PC-9 (cell line): ENCODE results near the gene CAMTA1. TPM values are rescaled to one million over a fixed set of nuclear protein-coding genes. Genes with fewer than 3 reads are reported as not detected.

Experiments
- BruUV-seq: library from RNA; stranded (reverse); fragments of 400-500 nt; replicated peaks from 2 replicates; lab custom pipeline; 2021; lab: Mats Ljungman, UMichigan
- CTCF ChIA-PET: fragments of 300-600 bp; sonication (Branson Sonifier 250); formaldehyde crosslinking; loops from one replicate; lab custom pipeline; 2022; ENCODE audit warnings: antibody characterized with exemption; lab: Charles Lee
- POLR2A ChIA-PET: fragments of 300-600 bp; sonication (Branson Sonifier 250); formaldehyde crosslinking; loops from one replicate; lab custom pipeline; 2022; ENCODE audit warnings: antibody characterized with exemption; ENCODE audit not compliant: unreplicated experiment; lab: Charles Lee
- DNase-seq, 2 experiments: peaks; one replicate each; pipeline versions ENCODE4 v3.0.0 to v3.0.0-alpha.2; 2015 to 2022; ENCODE audit warnings: mixed read lengths in 1 of 2
- H2AFZ ChIP-seq: fragments of 200-600 bp; sonication (generic); 2 replicates; pipeline ENCODE4 v1.8.1; 2017; ENCODE audit warnings: antibody characterized with exemption
- H3F3A ChIP-seq: fragments of 200-600 bp; sonication (generic); 2 replicates; pipeline ENCODE4 v1.8.1; 2017; ENCODE audit warnings: antibody characterized with exemption, mild to moderate bottlenecking, low read depth; ENCODE audit not compliant: insufficient read depth
- H3K27ac ChIP-seq: fragments of 200-600 bp; sonication (generic); 2 replicates; pipeline ENCODE4 v1.6.1; 2016; ENCODE audit warnings: mixed run types
- H3K27me3 ChIP-seq: fragments of 200-600 bp; sonication (generic); 2 replicates; pipeline ENCODE4 v1.6.1; 2016; ENCODE audit warnings: low read depth, mixed run types; ENCODE audit not compliant: insufficient read depth
- H3K36me3 ChIP-seq: fragments of 200-600 bp; sonication (generic); 2 replicates; pipeline ENCODE4 v1.6.1; 2016; ENCODE audit warnings: low read depth, mixed run types
- H3K4me1 ChIP-seq: fragments of 200-600 bp; sonication (generic); replicated peaks from 2 replicates; pipeline ENCODE4 v1.6.1; 2016; ENCODE audit warnings: mixed run types; ENCODE audit not compliant: insufficient read depth
- H3K4me2 ChIP-seq: fragments of 200-600 bp; sonication (generic); 2 replicates; pipeline ENCODE4 v1.6.1; 2017; ENCODE audit warnings: mixed run types
- H3K4me3 ChIP-seq: fragments of 200-600 bp; sonication (generic); 2 replicates; pipeline ENCODE4 v1.6.1; 2016; ENCODE audit warnings: mixed run types
- H3K79me2 ChIP-seq: fragments of 200-600 bp; sonication (generic); 2 replicates; pipeline ENCODE4 v1.6.1; 2017; ENCODE audit warnings: low read depth, mixed run types
- H3K9me2 ChIP-seq: fragments of 200-600 bp; sonication (generic); 2 replicates; pipeline ENCODE4 v1.8.1; 2017; ENCODE audit warnings: mild to moderate bottlenecking; ENCODE audit not compliant: insufficient read depth
- H3K9me3 ChIP-seq: fragments of 200-600 bp; sonication (generic); 2 replicates; pipeline ENCODE4 v1.8.1; 2016; ENCODE audit warnings: low read depth; ENCODE audit not compliant: insufficient read depth
- H4K20me1 ChIP-seq: fragments of 200-600 bp; sonication (generic); 2 replicates; pipeline ENCODE4 v1.8.1; 2017; ENCODE audit not compliant: insufficient read depth
- CTCF ChIP-seq: fragments of 200-600 bp; sonication (generic); conservative IDR thresholded peaks from 2 replicates; pipeline ENCODE4 v1.6.1; 2017; ENCODE audit warnings: mixed run types, antibody characterized with exemption, mild to moderate bottlenecking, moderate library complexity
- EZH2 ChIP-seq: fragments of 200-600 bp; sonication (generic); IDR thresholded peaks from 2 replicates; pipeline ENCODE4 v1.8.0; 2017; ENCODE audit warnings: antibody characterized with exemption, low read depth
- intact Hi-C: fragments of 100-400 bp; cut with micrococcal nuclease; formaldehyde crosslinking; loops from one replicate; pipeline ENCODE4 v1.10.0; 2022; ENCODE audit not compliant: unreplicated experiment
- total RNA-seq: library from RNA; stranded (reverse); gene quantifications from 2 replicates; pipeline ENCODE4 v1.2.3, GENCODE V29; 2021

Gene CAMTA1
- total RNA-seq, 1 experiment from 2014 or later: 72.3 TPM

GRCh38 chr1:7535016-7535415 lies 749.8 kb downstream of the CAMTA1 start:
- Histone ChIP-seq H4K20me1 (no peaks in the 10 kb centered on the region), H2AFZ (no peak overlapping the region), H3K36me3 (no peaks in the 10 kb centered on the region), H3F3A (no peaks in the 10 kb centered on the region), H3K27ac (no peak overlapping the region), H3K27me3 (peaks cover 68% of the 10 kb centered on the region), H3K4me1 (no peaks in the 10 kb centered on the region), H3K9me2 (no peaks in the 10 kb centered on the region), H3K4me2 (no peak overlapping the region), H3K79me2 (no peaks in the 10 kb centered on the region), H3K9me3 (no peaks in the 10 kb centered on the region), H3K4me3 (no peak overlapping the region)
- BruUV-seq: no TSS peak
- intact Hi-C loops: no loop called here
- TF ChIP-seq CTCF (no peak), EZH2 (no peak)
- ChIA-PET POLR2A (no interaction called here), CTCF (no interaction called here)
- no peak for DNase-seq

- CTCF ChIA-PET: no interaction called here
- TF ChIP-seq CTCF: no peak
- TF ChIP-seq EZH2: no peak
- no peaks in the 10 kb centered on the region for H3F3A ChIP-seq
- no peak overlapping the region for H3K4me3 ChIP-seq
- no peak overlapping the region for H3K4me2 ChIP-seq
- H4K20me1 ChIP-seq: no peaks in the 10 kb centered on the region
- H3K27ac ChIP-seq: no peak overlapping the region
- H3K36me3 ChIP-seq: no peaks in the 10 kb centered on the region
- POLR2A ChIA-PET: no interaction called here
- no peaks in the 10 kb centered on the region for H3K9me2 ChIP-seq
- no TSS peak for BruUV-seq
- H2AFZ ChIP-seq: no peak overlapping the region
- intact Hi-C loops: no loop called here
- no peak for DNase-seq
- peaks cover 67% of the 10 kb centered on the region for H3K27me3 ChIP-seq
- H3K9me3 ChIP-seq: no peaks in the 10 kb centered on the region
- no peaks in the 10 kb centered on the region for H3K79me2 ChIP-seq
- H3K4me1 ChIP-seq: no peaks in the 10 kb centered on the region
Observed at GRCh38 chr1:7535934-7536878, 751.0 kb downstream of the CAMTA1 start.

- intact Hi-C loops: no loop called here
- no peak overlapping the region for H3K4me2 ChIP-seq
- no peaks in the 10 kb centered on the region for H3K4me1 ChIP-seq
- no peak for DNase-seq
- POLR2A ChIA-PET: no interaction called here
- no peaks in the 10 kb centered on the region for H3K9me3 ChIP-seq
- H4K20me1 ChIP-seq: no peaks in the 10 kb centered on the region
- no peak overlapping the region for H3K4me3 ChIP-seq
- no peaks in the 10 kb centered on the region for H3K79me2 ChIP-seq
- H3K27me3 ChIP-seq: peaks cover 65% of the 10 kb centered on the region
- no peaks in the 10 kb centered on the region for H3F3A ChIP-seq
- BruUV-seq: no TSS peak
- H3K9me2 ChIP-seq: no peaks in the 10 kb centered on the region
- no peak overlapping the region for H3K27ac ChIP-seq
- H2AFZ ChIP-seq: no peak overlapping the region
- H3K36me3 ChIP-seq: no peaks in the 10 kb centered on the region
- no peak for TF ChIP-seq EZH2
- no peak for TF ChIP-seq CTCF
- CTCF ChIA-PET: no interaction called here
Observed at GRCh38 chr1:7536891-7537591, 751.8 kb downstream of the CAMTA1 start.
